Measurements from ENCODE around the gene MAPK9.
"Not testable (repeated sequence)": the region's sequence is repeated elsewhere in the genome, so short reads cannot be mapped to it uniquely, and the experiment has no call there.

MAPK9 gene

DNA sequence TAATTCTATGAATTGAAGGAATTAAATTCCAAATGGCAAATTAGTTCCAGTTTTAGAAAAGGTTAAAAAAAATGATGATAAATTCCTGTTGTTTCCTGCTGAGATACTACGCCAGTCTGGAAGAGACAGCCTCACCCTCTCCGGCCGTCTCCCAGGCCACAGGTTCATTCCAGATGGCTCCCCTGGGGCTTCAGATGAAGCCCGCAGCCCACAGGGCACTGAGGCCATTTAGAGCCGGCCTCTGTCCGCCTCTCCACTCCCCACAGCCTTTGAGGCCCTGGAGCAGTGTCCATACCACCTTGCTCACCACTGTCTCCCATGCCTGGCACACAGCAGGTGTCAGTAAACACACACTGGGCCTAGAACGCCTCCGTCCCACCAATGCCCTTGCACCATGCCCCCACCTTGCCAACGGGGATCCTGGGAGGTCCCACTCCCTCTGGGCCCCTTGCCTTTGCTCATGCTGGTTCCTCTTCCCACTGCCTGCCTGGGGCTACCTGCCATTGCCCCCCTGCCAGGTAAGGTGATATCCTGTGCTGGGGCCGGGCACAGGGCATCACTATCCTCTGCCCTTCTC is 35.2 kb upstream of the MAPK9 start:
- DNase-seq (ENCODE audit: low spot score) = no peak

DNA sequence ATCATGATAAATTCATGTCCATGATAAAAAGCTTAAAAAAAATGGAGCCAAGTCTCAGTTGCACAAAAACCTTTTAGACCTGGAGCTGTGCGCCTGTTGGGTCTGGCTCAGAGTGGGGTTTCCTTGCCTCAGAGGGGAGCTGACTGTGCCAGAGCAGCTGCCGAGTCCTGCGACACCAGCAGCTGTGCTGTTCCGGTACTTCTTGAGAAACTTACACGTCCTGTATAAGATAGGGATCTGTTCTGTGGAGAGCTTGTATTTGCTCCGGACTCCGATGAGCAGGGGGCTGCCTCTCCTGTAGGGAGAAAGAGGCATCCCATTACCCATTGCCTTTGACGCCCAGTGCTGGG is 32.7 kb upstream of the MAPK9 start:
- DNase-seq (ENCODE audit: low spot score) = no peak

DNA sequence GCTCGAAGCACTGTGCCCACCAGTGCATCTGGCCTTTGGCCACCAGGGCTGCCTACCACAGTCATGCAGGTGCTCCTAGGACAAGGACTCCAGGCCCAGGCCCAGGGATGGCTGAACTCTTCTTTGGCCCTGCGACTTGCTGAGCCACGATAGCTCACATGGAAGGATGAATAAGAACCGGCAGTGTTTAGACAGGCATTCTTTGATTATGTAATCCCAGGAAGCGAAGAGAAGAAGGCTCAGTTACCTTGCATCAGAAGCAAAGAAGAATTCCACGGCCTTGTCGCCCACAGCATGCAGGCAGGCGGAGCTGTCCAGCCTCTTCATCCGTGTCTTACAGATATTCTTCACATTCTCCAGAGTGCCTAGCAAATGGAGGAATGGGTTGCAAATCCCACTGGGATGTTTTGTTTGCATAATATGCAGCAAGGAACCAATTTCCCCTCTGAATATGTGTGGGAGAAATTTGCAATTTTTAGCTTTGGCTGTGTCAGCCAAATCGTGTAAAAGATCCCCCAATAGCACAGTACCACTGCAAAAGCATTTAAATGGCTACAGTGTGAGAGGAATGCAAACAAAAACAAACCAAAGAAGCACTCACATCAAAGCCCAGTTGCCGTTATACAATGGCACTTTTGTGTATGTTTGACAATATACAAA is 32.2 kb upstream of the MAPK9 start:
- DNase-seq (ENCODE audit: low spot score) = peak; percentile 69

DNA sequence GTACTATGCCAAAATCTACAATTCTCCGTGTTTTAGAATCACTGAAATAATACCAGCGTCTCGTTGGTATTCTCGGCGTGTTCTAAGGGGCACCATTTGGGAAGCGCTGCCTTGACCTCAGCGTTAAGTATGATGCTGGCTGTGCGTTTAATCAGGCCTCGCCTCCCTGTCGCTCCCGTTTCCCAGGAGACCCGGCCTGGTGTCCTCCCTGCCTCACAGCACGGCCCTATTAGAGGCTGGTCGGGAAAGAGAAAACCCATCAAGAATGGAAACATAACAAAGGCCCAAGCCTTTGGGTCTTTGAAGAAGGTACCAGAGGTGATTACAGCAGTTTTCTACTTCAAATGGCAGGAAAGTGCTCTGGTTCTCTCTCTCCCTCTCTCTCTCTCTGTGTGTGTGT is 31.3 kb upstream of the MAPK9 start:
- DNase-seq (ENCODE audit: low spot score) = no peak

DNA sequence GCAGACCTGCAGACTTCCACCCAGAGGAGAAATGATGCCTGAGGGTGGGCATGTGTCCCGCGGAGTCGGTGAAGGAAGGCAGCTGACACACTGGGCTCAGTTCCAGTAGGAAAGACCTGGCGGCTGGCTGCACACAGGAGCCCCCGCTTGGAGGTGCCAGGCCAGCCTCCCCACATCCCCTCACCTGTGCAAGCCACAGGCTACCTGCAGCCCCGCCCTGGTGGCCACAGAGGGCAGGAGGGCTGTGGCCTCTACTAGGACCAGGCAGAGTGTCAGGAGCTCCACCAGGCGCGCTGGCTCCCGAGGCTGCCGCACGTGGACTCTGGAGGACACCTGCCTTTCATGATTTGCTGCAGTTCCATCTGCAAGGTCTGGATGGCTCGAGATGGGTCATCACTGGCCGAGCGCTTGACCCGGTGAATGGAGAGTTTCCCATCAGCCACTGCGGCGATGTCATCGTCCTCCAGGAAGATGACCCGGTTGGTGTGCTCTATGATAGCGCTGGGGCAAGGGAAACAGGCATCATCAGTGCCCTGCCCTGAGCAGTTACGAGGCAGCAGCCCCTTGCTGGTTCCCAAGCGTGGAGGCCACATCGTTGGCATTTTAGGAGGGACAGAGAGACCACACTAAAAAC is 26.7 kb upstream of the MAPK9 start:
- no peak for DNase-seq (ENCODE audit: low spot score)

DNA sequence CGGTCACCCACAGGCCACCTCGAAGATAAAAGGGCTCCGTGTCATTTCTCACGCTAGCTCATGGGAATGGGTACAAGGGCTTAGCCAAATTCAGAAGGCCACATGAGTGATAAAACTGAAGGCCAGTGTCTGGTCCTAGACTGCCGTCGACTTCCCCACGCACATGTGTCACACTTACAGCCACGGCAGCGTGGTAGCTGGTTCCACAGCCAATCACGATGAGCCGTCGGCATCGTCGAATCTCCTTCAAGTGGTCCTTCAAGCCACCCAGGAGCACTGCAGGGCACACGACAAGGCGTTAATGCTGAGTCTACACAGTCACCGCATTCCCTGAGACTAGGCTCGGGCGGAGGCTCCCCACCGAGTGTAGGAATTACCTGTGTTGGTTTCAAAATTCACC is 24.7 kb upstream of the MAPK9 start:
- DNase-seq (ENCODE audit: low spot score) = no peak

DNA sequence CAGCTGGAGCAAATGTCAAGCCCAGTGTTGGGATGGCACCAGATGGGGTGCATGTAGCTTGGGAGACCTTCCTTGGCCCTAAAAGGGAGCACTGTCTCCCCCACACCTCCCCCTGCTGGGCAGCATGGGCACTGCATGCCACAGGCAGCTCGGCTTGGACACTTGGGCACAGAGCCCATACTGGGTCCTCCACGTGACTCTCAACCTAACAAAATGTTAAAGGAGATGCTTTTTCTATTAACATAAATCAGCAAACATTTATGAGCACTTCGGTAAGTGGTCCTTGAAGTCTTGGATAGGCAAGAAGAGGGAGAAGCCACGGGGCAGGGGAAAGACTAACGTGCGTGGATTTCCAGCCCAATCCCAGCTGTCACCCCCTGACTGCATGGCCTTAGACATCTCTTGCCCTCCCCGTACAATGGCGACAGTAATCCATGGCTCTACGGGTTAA is 23.9 kb upstream of the MAPK9 start:
- DNase-seq (ENCODE audit: low spot score) = peak; percentile 41

DNA sequence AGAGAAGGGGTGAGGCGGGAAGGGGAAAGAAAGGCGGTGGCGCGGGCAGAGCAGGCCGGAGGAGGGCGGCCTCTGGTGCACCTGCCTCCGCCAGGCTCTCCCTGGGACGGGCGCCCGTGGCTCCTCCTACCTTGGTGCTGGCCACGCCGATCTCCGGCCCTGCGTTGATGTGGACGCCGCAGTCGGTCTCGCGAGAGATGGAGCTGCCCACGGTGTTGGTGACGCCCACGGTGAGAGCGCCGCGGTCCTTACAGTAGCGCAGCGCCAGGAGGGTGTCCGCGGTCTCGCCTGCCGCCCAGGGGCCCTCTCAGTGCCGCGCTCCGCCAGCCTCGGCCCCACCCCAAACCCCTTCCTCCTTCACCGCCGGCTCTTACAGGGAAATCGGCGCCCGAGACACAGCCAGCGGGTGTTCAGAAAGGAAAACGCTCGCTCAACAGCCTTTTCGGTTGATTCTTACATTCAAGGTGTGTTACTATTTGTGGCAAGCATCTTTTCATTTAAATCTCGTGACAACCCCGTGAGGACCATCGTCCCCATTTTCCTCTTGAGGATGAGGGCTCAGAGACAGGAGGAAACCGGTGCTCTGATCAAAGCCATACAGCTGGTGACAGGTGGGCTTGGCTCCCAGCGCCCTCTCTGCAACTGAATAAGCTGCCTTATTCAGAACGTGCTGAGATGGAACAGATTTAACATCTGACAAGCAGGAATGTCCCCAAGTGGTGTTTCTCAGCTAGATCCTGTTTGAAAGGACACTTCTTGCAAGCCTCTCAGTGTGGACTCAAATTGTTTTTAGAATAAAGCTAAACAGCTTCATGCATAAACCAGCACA is 22.0 kb upstream of the MAPK9 start:
- DNase-seq (ENCODE audit: low spot score) = no peak

DNA sequence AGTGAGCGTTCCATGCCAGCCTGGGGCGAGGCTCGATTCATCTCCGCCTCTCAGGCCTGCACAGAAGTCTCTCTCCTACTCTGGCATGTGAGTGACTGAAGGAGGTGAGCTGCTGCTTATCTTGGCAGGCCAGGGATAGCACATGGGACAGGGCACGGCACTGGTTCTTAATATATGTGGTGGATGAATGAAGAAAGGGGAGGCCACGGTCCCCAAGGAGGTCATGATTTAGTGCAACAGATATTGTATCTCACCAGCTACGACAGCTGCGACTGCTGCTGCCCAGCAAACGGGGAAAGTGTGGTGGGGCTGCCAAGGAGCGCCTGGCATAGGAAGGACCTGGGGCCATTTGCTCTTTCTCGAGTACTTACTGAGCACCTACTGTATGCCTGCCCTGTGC is 19.3 kb upstream of the MAPK9 start:
- DNase-seq (ENCODE audit: low spot score) = no peak

DNA sequence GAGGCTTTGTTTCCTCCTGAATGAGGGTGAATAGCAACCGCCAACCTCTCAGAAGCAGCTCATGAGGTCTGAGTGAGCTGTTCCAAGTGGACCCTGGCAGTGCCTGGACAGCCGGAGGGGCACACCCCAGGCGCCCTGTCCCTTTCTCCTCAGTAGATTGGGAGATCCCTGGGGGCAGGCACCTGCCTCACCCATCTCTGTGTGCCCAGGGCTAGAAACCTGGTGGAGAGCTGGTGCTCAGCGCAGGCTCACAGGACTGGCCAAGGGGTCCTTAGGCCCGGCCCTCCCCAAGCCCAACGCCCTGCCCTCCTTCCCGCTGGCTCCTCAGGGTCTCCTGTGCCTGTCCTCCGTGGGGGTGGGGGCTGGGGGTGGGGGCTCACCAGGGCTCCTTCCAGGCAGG is 14.9 kb upstream of the MAPK9 start:
- no peak for DNase-seq (ENCODE audit: low spot score)

DNA sequence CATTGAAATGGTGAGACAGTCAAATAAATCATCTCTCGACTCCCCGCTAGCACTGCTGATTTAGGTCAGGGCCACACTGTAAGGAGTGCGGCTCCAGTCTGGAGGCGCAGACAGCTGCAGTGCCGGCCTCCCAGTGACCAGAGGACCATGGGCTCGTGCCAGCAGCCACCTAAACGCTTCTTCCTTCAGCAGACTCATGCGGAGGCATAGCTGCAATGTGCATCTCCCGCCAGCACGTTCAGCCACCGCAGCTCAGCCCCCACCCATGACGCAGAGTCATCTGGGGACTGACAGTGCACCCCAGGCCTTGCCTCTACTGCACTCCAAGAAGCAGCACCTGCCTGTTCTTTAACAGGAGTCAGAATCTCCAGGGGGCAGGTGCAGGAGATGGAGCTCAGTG is 13.6 kb upstream of the MAPK9 start:
- no peak for DNase-seq (ENCODE audit: low spot score)

DNA sequence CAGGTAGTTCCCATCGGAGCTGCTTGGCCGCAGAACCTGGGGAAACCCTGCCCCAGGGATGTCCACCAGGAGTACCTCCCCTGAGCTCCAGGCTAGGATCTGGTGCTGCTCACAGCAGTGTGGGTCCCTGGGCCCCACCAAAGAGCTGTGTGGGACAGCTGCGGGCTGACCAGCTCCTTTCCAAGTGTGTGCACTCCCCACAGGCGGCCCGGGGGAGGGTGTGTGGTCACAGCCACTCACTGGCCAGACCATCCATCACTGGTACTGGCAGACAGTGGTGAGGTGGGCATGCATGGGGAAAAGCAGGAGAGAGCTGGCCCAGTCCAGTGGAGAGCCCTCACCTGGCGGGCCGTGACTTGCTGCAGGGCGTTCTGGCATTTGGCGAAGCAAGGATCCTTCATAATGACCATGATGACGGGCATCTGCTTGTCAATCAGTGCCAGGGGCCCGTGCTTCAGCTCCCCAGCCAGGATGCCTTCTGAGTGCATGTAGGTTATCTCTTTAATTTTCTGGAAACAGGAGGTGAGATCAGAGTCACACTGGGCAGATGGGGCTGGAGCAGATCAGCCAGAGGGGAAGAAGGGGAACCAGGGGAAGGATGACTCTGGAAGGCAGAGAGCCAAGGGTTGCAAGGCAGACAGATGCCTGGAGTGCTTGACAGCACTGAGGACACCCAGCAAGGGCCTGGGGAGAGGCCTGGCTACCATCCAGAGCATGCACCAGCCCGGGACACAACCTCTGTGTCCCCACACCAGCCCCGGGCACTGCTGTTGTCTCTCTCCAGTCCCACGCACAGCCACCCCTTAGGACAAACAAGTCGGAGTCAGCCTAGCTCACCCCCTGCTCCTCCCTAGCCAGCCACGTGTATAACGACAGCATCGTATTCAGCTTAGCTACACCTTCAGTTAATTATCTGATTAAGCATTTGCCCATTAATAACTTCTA is 12.8 kb upstream of the MAPK9 start:
- DNase-seq (ENCODE audit: low spot score) = no peak

DNA sequence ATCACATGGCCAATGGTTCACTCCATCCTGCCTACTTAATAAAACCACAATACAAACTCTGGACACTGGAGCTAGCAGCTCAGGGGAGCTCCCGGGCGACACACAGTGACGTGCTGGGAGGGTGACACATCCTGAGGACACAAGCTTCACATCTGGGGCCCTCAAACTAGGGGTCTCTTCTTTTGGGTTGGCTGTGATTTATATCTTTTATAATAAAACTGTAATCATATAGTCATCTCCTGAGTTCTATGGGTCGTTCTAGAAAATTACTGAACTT is 12.1 kb upstream of the MAPK9 start:
- no peak for DNase-seq (ENCODE audit: low spot score)

DNA sequence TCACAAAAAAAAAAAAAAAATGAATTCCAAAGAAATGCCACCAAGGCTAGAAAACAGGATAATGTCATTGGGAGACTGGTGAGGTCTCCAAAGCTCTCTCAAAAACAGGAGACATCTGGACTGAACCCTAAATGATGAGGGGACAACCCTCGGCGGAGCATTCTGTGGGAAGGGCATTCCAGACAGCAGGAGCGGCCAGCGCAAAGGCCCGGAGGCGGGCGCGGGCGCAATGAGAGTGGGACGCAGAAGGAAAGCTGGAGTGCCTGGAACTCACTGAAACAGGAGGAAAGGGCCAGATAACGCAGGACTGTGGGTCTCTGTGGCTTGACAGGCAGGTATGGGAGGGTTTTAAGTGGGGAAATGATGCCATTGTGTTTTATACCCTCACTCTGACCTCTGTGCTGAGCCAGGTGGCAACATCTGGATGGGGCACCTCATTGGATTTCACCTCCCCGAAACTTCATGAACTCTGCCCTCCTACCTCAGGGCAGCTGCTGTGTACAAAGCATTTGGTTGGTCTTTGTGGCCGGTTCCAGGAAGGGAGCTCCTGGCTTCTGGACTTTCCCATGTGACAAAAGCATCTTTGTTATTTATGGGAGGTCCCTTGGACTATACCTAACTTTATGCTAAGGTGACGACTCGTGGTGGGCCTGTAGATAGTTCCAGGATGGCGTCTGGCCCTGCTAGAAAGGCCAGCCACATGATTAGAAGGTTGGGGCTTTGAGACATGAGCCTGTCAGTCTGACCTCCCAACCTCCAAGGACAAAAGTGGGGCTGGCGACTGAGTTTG is 11.5 kb upstream of the MAPK9 start:
- DNase-seq (ENCODE audit: low spot score) = no peak

DNA sequence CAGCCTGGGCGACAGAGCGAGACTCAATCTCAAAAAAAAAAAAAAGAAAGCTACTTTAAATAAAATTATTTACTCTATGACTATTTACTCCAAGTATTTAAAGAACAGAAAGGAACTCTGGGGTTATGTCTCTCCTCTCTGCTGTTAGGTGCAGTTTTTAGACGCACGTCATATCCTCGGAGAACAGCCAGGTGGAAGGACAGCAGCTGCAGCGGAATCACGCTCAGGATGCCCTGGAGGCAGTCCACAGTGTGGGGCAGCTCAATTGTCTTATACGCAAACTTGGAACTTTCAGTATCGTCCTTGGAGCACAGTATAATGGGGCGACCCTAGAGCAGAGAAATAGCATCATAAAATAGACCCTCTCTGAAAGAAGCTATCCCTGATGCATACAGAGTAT is 10.4 kb upstream of the MAPK9 start:
- DNase-seq (ENCODE audit: low spot score) = no peak

DNA sequence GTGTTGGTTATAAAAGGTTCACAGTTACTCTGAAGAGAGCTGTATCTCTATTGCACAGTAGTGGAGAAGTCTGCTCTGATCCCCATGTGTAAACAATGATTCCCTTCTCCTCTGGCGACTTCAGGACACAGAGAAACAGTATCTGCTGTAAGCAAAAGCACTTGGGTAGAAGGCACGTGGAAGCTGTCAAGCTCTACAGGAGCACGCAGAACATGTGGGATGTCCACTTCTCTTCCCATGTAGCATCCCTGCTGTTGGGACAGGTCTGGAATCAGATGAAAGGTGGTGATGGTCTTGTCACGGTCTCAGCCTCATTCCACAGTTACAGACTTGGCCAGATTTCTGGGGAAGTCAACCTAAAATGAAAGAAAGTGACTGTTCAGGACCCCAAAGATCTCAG is 9.4 kb upstream of the MAPK9 start:
- DNase-seq (ENCODE audit: low spot score) = no peak

DNA sequence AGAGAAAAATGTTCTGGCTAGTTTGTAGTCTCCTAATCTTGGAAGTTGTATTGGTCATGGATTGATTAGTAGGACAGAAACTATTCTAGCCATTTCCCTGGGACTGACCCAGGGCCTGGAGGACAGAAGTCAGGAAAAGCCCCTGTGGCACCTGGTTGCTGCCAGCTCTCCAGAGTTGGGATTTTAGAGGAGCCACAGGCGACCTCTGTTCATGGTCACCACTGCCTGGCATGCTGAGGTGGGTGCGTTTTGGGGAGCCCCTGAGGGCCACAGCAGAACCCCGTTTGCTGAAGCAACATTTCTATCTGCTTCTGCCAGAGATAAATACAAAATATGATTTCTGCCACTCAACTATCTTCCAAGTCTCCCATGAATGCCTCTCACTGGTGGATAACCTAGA is 7.6 kb upstream of the MAPK9 start:
- DNase-seq (ENCODE audit: low spot score) = no peak

DNA sequence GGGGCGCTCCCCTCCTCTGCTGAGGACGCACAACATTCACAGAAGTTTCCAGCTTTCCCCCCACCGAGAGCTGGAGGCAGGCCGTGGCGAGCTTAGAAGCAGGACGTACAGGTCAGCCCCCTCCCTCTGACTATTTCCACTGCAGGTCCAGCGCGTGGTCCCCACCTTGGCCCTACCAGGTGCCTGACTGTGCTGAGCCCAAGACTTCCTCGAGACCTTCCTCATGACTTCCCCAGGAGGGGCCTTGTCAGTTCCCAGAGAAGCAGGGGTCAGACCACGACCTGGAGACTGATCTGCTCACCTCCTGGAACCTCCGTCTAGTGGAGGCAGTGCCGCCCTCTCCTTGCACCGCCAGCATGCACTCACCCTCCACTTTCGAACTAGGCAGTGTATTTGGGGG is 7.1 kb upstream of the MAPK9 start:
- DNase-seq (ENCODE audit: low spot score) = not testable (repeated sequence)

DNA sequence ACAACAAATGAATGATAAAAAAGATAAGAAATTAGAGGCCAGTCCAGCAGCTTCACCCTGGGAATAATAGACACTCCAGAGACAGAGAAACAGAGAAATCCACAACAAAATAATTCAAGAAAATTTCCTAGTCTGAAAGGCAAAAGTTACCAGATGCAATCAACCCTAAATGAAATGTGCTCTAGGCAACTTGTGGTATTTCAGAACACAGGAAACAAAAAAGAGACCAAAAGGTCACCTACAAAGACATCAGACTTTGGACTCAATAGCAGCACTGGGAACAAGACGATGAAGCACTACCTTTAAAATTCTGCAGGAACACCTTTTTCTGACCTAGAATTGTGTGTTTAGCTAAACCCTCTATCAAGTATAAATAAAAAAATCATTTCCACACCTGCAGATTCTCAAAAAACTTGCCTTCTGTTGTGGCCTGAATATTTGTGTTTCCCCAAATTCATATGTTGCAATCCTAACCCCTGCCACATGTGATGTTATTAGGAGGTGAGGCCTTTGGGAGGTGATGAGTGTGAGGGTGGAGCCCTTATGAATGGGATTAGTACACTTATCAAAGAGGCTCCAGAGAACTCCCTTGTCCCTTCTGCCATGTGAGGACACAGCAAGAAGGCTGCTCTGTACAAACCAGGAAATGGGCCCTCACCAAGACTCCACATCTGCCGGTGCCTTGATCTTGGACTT is 5.9 kb upstream of the MAPK9 start:
- no peak for DNase-seq (ENCODE audit: low spot score)

DNA sequence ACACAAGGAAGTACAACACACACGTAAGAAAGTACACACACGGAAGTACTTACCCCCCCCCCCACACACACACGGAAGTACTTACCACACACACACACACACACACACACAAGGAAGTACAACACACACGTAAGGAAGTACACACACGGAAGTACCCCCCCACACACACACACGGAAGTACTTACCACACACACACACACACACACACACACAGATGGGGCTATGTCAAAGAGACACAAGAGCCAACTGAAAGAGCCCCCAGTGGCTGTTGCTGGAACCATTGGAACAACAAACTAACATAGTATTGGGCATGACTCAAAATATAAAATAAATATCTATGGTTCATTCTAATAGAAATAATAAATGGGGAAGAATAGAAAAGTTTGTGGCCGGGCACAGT is 4.9 kb upstream of the MAPK9 start:
- DNase-seq (ENCODE audit: low spot score) = no peak

Data from putamen (tissue), 1 donor.